Gastrocnemius medialis (tissue), 4 donors: Measurements from ENCODE around the gene CCL7. TPM values are rescaled to one million over a fixed set of nuclear protein-coding genes. Genes with fewer than 3 reads are reported as not detected.

Experiments
- ATAC-seq, 2 donors: fragments of 150-250 bp; one replicate each; pipeline ENCODE4 v1.9.1; 2016
- DNase-seq, 2 donors: peaks; one replicate each; pipeline ENCODE4 v3.0.0-alpha.2; 2019
- H3K27ac ChIP-seq, 4 donors: fragments of 200-600 bp; sonication (generic); 1 replicate in 1 of 4; 2 replicates in 3 of 4; pipeline ENCODE4 v1.5.1; 2016 to 2018; ENCODE audit warnings: mild to moderate bottlenecking in 2 of 4, moderate library complexity in 1 of 4
- H3K27me3 ChIP-seq, 3 donors: fragments of 200-600 bp; sonication (generic) in 2 of 3; 1 replicate in 1 of 3; 2 replicates in 2 of 3; pipeline versions ENCODE4 v1.5.1 to v1.6.0; 2016 to 2019; ENCODE audit warnings: mild to moderate bottlenecking in 1 of 3, moderate library complexity in 1 of 3
- H3K36me3 ChIP-seq, 2 donors: fragments of 200-600 bp; sonication (generic) in 1 of 2; one replicate each; pipeline ENCODE4 v1.5.1; 2017 to 2018
- H3K4me1 ChIP-seq, 2 donors: fragments of 200-600 bp; sonication (generic) in 1 of 2; one replicate each; pipeline ENCODE4 v1.5.1; 2016 to 2017; ENCODE audit warnings: mild to moderate bottlenecking in 2 of 2
- H3K4me3 ChIP-seq, 4 donors: fragments of 200-600 bp; sonication (generic) in 3 of 4; 1 replicate in 1 of 4; 2 replicates in 3 of 4; pipeline ENCODE4 v1.5.1; 2016 to 2019; ENCODE audit warnings: mild to moderate bottlenecking in 2 of 4
- H3K9me3 ChIP-seq, 3 donors: fragments of 200-600 bp; sonication (generic) in 2 of 3; 1 replicate in 1 of 3; 2 replicates in 2 of 3; pipeline ENCODE4 v1.5.1; 2016 to 2019
- CTCF ChIP-seq, 5 experiments: fragments of 450-650 bp in 3 of 5; fragments of 200-600 bp in 2 of 5; sonication (generic) in 2 of 5; IDR thresholded peaks in 4 of 5; conservative IDR thresholded peaks in 1 of 5; 1 replicate in 4 of 5; 2 replicates in 1 of 5; pipeline ENCODE4 v1.5.1; 2016 to 2019; ENCODE audit warnings: antibody characterized with exemption in 5 of 5, mild to moderate bottlenecking in 3 of 5, moderate library complexity in 3 of 5
- POLR2A ChIP-seq, 2 donors: fragments of 450-650 bp; IDR thresholded peaks; one replicate each; pipeline ENCODE4 v1.6.1; 2017; ENCODE audit warnings: antibody characterized with exemption in 2 of 2, mild to moderate bottlenecking in 2 of 2, moderate library complexity in 2 of 2
- in situ Hi-C, 4 donors: fragments of 200-750 bp; cut with MboI; loops; one replicate each; pipeline versions ENCODE4 v1.15.0 to v1.8.0; 2017; ENCODE audit warnings: low sequenced_read_pairs in 4 of 4
- intact Hi-C: fragments of 100-400 bp; cut with DNase I; formaldehyde crosslinking; loops from one replicate; pipeline ENCODE4 v1.15.1; 2023; ENCODE audit warnings: low total_unique reads
- total RNA-seq, 4 donors: library from RNA; depleted of rRNA; stranded (reverse); fragments of >200 nt; gene quantifications; one replicate each; pipeline versions ENCODE4 v1.1.0 to v1.2.3, GENCODE V29; 2016

Gene CCL7
- total RNA-seq, 4 donors from 2014 or later: not detected

- Histone ChIP-seq H3K4me1 (peaks cover 5 to 20% of the 10 kb centered on the region in 2 donors), H3K27me3 (no peaks in the 10 kb centered on the region), H3K9me3 (no peaks in the 10 kb centered on the region), H3K36me3 (no peaks in the 10 kb centered on the region), H3K27ac (peak overlapping the region in 1 of 4 donors; percentile 13), H3K4me3 (no peak overlapping the region)
- DNase-seq: peak in 1 of 2 donors; percentile 9
- ATAC-seq: peak; percentile 58 to 72
- in situ Hi-C loops (loop anchor here in 2 of 4 donors (10.0 kb wide), 2 partner anchors 102 to 112 kb away; no protein-coding TSS in a partner anchor), intact Hi-C loops (loop anchor here (1.0 to 2.0 kb wide), 2 partner anchors 54 to 106 kb away; no protein-coding TSS in a partner anchor)
- TF ChIP-seq POLR2A (IDR thresholded peaks at IDR 0.05) (no peak), CTCF (IDR thresholded peaks at IDR 0.05 in 4 of 5, conservative IDR thresholded peaks at IDR 0.05 in 1 of 5) (peak in 3 of 5 experiments; percentile 26 to 37 (median 36))
Observed at GRCh38 chr17:34306466-34306865, 36.4 kb downstream of the CCL7 start.

DNA sequence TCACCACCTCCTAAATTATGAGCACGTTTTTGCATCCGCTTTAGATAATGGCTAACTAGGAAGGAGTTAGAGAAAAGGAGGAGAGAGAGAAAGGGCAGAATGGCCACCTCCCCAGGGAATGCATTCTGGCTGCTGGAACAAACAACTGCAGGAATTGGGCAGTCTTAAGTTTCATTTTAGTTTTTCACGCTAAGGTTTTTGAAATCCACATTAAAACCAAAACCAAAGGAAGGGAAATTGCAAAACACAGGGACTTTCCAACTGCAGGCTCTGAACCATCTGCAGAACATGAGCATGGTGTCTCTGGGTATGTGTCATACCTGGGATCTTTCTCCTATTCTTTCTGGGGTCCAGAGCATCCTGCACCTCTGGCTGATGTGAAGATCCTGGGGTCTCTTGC is 37.1 kb downstream of the CCL7 start:
- ATAC-seq (peak; percentile 66 to 67), DNase-seq (peak; percentile 8 to 22)
- H3K4me1 ChIP-seq: peaks cover 5 to 18% of the 10 kb centered on the region in 2 donors
- TF ChIP-seq CTCF (IDR thresholded peaks at IDR 0.05 in 4 of 5, conservative IDR thresholded peaks at IDR 0.05 in 1 of 5) (no peak), POLR2A (IDR thresholded peaks at IDR 0.05) (no peak)
- H3K27me3 ChIP-seq: no peaks in the 10 kb centered on the region
- H3K36me3 ChIP-seq: no peaks in the 10 kb centered on the region
- in situ Hi-C loops: loop anchor here in 2 of 4 donors (10.0 kb wide), 2 partner anchors 102 to 112 kb away; no protein-coding TSS in a partner anchor
- no peaks in the 10 kb centered on the region for H3K9me3 ChIP-seq
- no peak overlapping the region for H3K4me3 ChIP-seq
- H3K27ac ChIP-seq: peak overlapping the region in 3 of 4 donors; percentile 16 to 42 (median 38)
- intact Hi-C loops: loop anchor here (2.0 kb wide), 1 partner anchor 54 kb away; no protein-coding TSS in a partner anchor

DNA sequence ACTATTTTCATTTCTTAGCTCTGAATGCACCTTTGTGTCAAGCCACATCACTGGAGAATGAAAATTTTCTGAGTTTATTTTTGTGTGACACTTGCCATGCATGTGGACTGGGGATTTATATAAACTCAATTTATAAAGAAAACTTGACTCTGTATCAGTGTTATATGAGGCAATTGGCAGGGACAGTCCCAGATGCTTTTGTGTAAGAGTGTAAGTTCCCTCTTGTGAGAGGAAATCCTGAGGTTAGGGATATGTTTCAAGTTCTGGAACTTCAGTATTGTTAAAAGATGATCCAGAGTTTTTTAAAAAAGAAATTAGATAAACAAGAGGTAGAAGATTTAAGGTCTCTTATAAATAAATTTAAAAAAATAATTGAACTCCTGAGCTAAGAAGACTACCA is 38.4 kb downstream of the CCL7 start:
- no peaks in the 10 kb centered on the region for H3K36me3 ChIP-seq
- H3K9me3 ChIP-seq: no peaks in the 10 kb centered on the region
- H3K4me1 ChIP-seq: peaks cover 5 to 29% of the 10 kb centered on the region in 2 donors
- peak overlapping the region in 1 of 4 donors; percentile 42 for H3K27ac ChIP-seq
- no peak overlapping the region for H3K4me3 ChIP-seq
- no peak for TF ChIP-seq POLR2A (IDR thresholded peaks at IDR 0.05)
- no peak for TF ChIP-seq CTCF (IDR thresholded peaks at IDR 0.05 in 4 of 5, conservative IDR thresholded peaks at IDR 0.05 in 1 of 5)
- intact Hi-C loops: no loop called here
- ATAC-seq (no peak), DNase-seq (no peak)
- no peaks in the 10 kb centered on the region for H3K27me3 ChIP-seq
- in situ Hi-C loops: loop anchor here in 2 of 4 donors (10.0 kb wide), 2 partner anchors 104 to 114 kb away; no protein-coding TSS in a partner anchor

GRCh38 chr17:34311291-34311690 is 41.3 kb downstream of the CCL7 start:
- no peak for ATAC-seq

More at GRCh38 chr17:34311291-34311690, 41.3 kb downstream of the CCL7 start:
- in situ Hi-C loops: no loop called here
- DNase-seq: no peak
- H3K4me1 ChIP-seq: peaks cover 5 to 42% of the 10 kb centered on the region in 2 donors
- no peak overlapping the region for H3K4me3 ChIP-seq
- intact Hi-C loops: loop anchor here (5.0 kb wide), 1 partner anchor 59 kb away; no protein-coding TSS in a partner anchor
- no peaks in the 10 kb centered on the region for H3K27me3 ChIP-seq
- TF ChIP-seq CTCF (IDR thresholded peaks at IDR 0.05 in 4 of 5, conservative IDR thresholded peaks at IDR 0.05 in 1 of 5): no peak
- no peak for TF ChIP-seq POLR2A (IDR thresholded peaks at IDR 0.05)
- H3K36me3 ChIP-seq: no peaks in the 10 kb centered on the region
- H3K27ac ChIP-seq: no peak overlapping the region
- no peaks in the 10 kb centered on the region for H3K9me3 ChIP-seq
